CD14-positive monocyte (primary cell): ENCODE results near the gene PRTFDC1. TPM values are rescaled to one million over a fixed set of nuclear protein-coding genes. Genes with fewer than 3 reads are reported as not detected.

Experiments
- DNase-seq, 3 donors: peaks; one replicate each; pipeline ENCODE4 v3.0.0-alpha.2; 2011 to 2022
- H2AFZ ChIP-seq: 2 replicates; pipeline ENCODE4 v1.6.0; 2012; ENCODE audit warnings: mild to moderate bottlenecking, low read depth, low read length, inconsistent platforms; ENCODE audit not compliant: insufficient read depth, poor library complexity, severe bottlenecking
- H3K27ac ChIP-seq, 2 donors: 1 replicate in 1 of 2; 2 replicates in 1 of 2; pipeline ENCODE4 v1.5.1; 2012 to 2013; ENCODE audit warnings: low read length in 2 of 2, control low read depth in 1 of 2, inconsistent platforms in 1 of 2, low read depth in 1 of 2, mild to moderate bottlenecking in 1 of 2
- H3K27me3 ChIP-seq, 2 donors: one replicate each; pipeline versions ENCODE4 v1.6.0 to v1.6.1; 2011 to 2013; ENCODE audit warnings: low read length in 2 of 2; ENCODE audit not compliant: control insufficient read depth in 2 of 2, insufficient read depth in 2 of 2
- H3K36me3 ChIP-seq, 2 donors: replicated peaks in 1 of 2; 1 replicate in 1 of 2; 2 replicates in 1 of 2; pipeline versions ENCODE4 v1.5.1 to v1.6.1; 2012 to 2013; ENCODE audit warnings: low read length in 2 of 2, control low read depth in 1 of 2, inconsistent platforms in 1 of 2, mild to moderate bottlenecking in 1 of 2; ENCODE audit not compliant: insufficient read depth in 2 of 2, control insufficient read depth in 1 of 2
- H3K4me1 ChIP-seq, 2 donors: 1 replicate in 1 of 2; 2 replicates in 1 of 2; pipeline versions ENCODE4 v1.5.1 to v1.6.1; 2012 to 2013; ENCODE audit warnings: low read length in 2 of 2, control low read depth in 1 of 2, inconsistent platforms in 1 of 2, mild to moderate bottlenecking in 1 of 2, moderate library complexity in 1 of 2; ENCODE audit not compliant: insufficient read depth in 2 of 2, control insufficient read depth in 1 of 2
- H3K4me2 ChIP-seq: replicated peaks from 2 replicates; pipeline ENCODE3; 2012; ENCODE audit warnings: low read length, moderate library complexity, mild to moderate bottlenecking; ENCODE audit not compliant: poor library complexity, severe bottlenecking; ENCODE audit errors: extremely low read depth
- H3K4me3 ChIP-seq, 3 experiments: fragments of 200-600 bp in 1 of 3; sonication (generic) in 1 of 3; replicated peaks in 1 of 3; 1 replicate in 2 of 3; 2 replicates in 1 of 3; pipeline ENCODE4 v1.5.1; 2011 to 2013; ENCODE audit warnings: low read length in 3 of 3, mild to moderate bottlenecking in 3 of 3, control low read depth in 2 of 3, low read depth in 2 of 3, inconsistent platforms in 1 of 3, moderate library complexity in 1 of 3
- H3K79me2 ChIP-seq: 2 replicates; pipeline ENCODE4 v1.6.0; 2012; ENCODE audit warnings: mild to moderate bottlenecking, control low read depth, inconsistent platforms, low read length, moderate library complexity; ENCODE audit not compliant: insufficient read depth
- H3K9ac ChIP-seq: 2 replicates; pipeline ENCODE4 v1.6.0; 2017; ENCODE audit warnings: low read length, mild to moderate bottlenecking; ENCODE audit not compliant: insufficient read depth, poor library complexity, severe bottlenecking
- H3K9me3 ChIP-seq, 2 donors: replicated peaks in 1 of 2; 1 replicate in 1 of 2; 2 replicates in 1 of 2; pipeline versions ENCODE4 v1.5.1 to v1.6.1; 2012 to 2013; ENCODE audit warnings: low read length in 2 of 2, control low read depth in 1 of 2; ENCODE audit not compliant: control insufficient read depth in 1 of 2, insufficient read depth in 1 of 2
- H4K20me1 ChIP-seq: 2 replicates; pipeline ENCODE4 v1.6.0; 2012; ENCODE audit warnings: mild to moderate bottlenecking, low read length, control low read depth, moderate library complexity; ENCODE audit not compliant: insufficient read depth
- H3K27ac Mint-ChIP-seq, 7 donors: one replicate each; pipeline ENCODE4 v1.8.0; 2020; ENCODE audit warnings: mild to moderate bottlenecking in 7 of 7, mixed read lengths in 7 of 7, moderate library complexity in 6 of 7, inconsistent platforms in 2 of 7
- H3K27me3 Mint-ChIP-seq, 3 donors: one replicate each; pipeline ENCODE4 v1.8.0; 2021 to 2022; ENCODE audit warnings: low read depth in 3 of 3, mild to moderate bottlenecking in 3 of 3, mixed read lengths in 3 of 3, moderate library complexity in 3 of 3, inconsistent platforms in 1 of 3
- H3K36me3 Mint-ChIP-seq, 2 donors: one replicate each; pipeline ENCODE4 v1.8.0; 2020; ENCODE audit warnings: mixed read lengths in 2 of 2, inconsistent platforms in 1 of 2, mild to moderate bottlenecking in 1 of 2
- H3K4me1 Mint-ChIP-seq: one replicate; pipeline ENCODE4 v1.8.0; 2020; ENCODE audit warnings: mild to moderate bottlenecking, mixed read lengths
- H3K4me3 Mint-ChIP-seq, 2 donors: one replicate each; pipeline ENCODE4 v1.8.0; 2020; ENCODE audit warnings: mild to moderate bottlenecking in 2 of 2, mixed read lengths in 2 of 2, moderate library complexity in 1 of 2
- H3K9me3 Mint-ChIP-seq, 7 donors: one replicate each; pipeline ENCODE4 v1.8.0; 2020 to 2022; ENCODE audit warnings: mixed read lengths in 7 of 7, mild to moderate bottlenecking in 6 of 7, moderate library complexity in 6 of 7, inconsistent platforms in 2 of 7
- CTCF ChIP-seq: fragments of 200-600 bp; IDR thresholded peaks from one replicate; pipeline ENCODE4 v1.8.0; 2022; ENCODE audit warnings: antibody characterized with exemption, mild to moderate bottlenecking
- WGBS: methylation state at CpG from one replicate; pipeline ENCODE4 v1.1.5; 2013; ENCODE audit warnings: missing lambda C conversion rate; ENCODE audit not compliant: insufficient coverage; 5-methylcytosine and 5-hydroxymethylcytosine counted together
- intact Hi-C, 2 donors: fragments of 100-400 bp; cut with micrococcal nuclease; formaldehyde crosslinking; loops; one replicate each; pipeline versions ENCODE4 v1.15.0 to v1.15.1; 2023
- polyA plus RNA-seq, 3 donors: library from polyadenylated mRNA; depleted of rRNA in 1 of 3; unstranded in 2 of 3; stranded (reverse) in 1 of 3; fragments of 300-500 nt in 2 of 3; fragments of >200 nt in 1 of 3; fragmentation: Illumina TruSeq in 2 of 3; gene quantifications; 1 replicate in 2 of 3; 2 replicates in 1 of 3; pipeline ENCODE4 v1.2.3, GENCODE V29; 2012 to 2021

PRTFDC1 gene
- polyA plus RNA-seq, 3 donors: not detected

- Histone ChIP-seq H2AFZ (no peak overlapping the region), H3K27ac (no peak overlapping the region), H3K36me3 (no peaks in the 10 kb centered on the region), H3K4me1 (no peaks in the 10 kb centered on the region), H3K9me3 (no peaks in the 10 kb centered on the region), H3K9ac (no peak overlapping the region), H4K20me1 (no peaks in the 10 kb centered on the region), H3K4me3 (no peak overlapping the region), H3K79me2 (no peaks in the 10 kb centered on the region), H3K4me2 (no peak overlapping the region), H3K27me3 (no peaks in the 10 kb centered on the region)
- Mint-ChIP-seq H3K27ac (no peak overlapping the region), H3K4me3 (no peak overlapping the region), H3K4me1 (peaks cover 8% of the 10 kb centered on the region), H3K9me3 (peaks cover 0 to 1% (median 0%) of the 10 kb centered on the region in 7 donors), H3K36me3 (no peaks in the 10 kb centered on the region), H3K27me3 (peaks cover 0 to 3% (median 1%) of the 10 kb centered on the region in 3 donors)
- DNase-seq: no peak
- no peak for TF ChIP-seq CTCF
- intact Hi-C loops: no loop called here
- no CpG with 5 or more reads among the region's 1 CpG for WGBS
These were observed 37.5 kb upstream of the PRTFDC1 start for GRCh38 chr10:24989867-24990266.

- no peak overlapping the region for H2AFZ ChIP-seq
- 22% methylated on average over 11 of the region's 12 CpGs for WGBS
These were observed 36.6 kb upstream of the PRTFDC1 start for GRCh38 chr10:24988831-24989640.

More at GRCh38 chr10:24988831-24989640, 36.6 kb upstream of the PRTFDC1 start:
- Histone ChIP-seq H3K27ac (no peak overlapping the region), H3K27me3 (no peaks in the 10 kb centered on the region), H3K4me1 (no peaks in the 10 kb centered on the region), H3K9ac (no peak overlapping the region), H3K9me3 (no peaks in the 10 kb centered on the region), H3K36me3 (no peaks in the 10 kb centered on the region), H4K20me1 (no peaks in the 10 kb centered on the region), H3K79me2 (no peaks in the 10 kb centered on the region), H3K4me2 (no peak overlapping the region), H3K4me3 (no peak overlapping the region)
- H3K27ac Mint-ChIP-seq: peak overlapping the region in 1 of 7 donors; percentile 18
- H3K9me3 Mint-ChIP-seq: no peaks in the 10 kb centered on the region
- no peak for TF ChIP-seq CTCF
- H3K4me1 Mint-ChIP-seq: peaks cover 8% of the 10 kb centered on the region
- H3K27me3 Mint-ChIP-seq: peaks cover 0 to 3% (median 0%) of the 10 kb centered on the region in 3 donors
- no peaks in the 10 kb centered on the region for H3K36me3 Mint-ChIP-seq
- no peak for DNase-seq
- intact Hi-C loops: no loop called here
- H3K4me3 Mint-ChIP-seq: peak overlapping the region in 1 of 2 donors; percentile 39
